Measurements from ENCODE around the gene C19orf81.

Gene C19orf81

DNA sequence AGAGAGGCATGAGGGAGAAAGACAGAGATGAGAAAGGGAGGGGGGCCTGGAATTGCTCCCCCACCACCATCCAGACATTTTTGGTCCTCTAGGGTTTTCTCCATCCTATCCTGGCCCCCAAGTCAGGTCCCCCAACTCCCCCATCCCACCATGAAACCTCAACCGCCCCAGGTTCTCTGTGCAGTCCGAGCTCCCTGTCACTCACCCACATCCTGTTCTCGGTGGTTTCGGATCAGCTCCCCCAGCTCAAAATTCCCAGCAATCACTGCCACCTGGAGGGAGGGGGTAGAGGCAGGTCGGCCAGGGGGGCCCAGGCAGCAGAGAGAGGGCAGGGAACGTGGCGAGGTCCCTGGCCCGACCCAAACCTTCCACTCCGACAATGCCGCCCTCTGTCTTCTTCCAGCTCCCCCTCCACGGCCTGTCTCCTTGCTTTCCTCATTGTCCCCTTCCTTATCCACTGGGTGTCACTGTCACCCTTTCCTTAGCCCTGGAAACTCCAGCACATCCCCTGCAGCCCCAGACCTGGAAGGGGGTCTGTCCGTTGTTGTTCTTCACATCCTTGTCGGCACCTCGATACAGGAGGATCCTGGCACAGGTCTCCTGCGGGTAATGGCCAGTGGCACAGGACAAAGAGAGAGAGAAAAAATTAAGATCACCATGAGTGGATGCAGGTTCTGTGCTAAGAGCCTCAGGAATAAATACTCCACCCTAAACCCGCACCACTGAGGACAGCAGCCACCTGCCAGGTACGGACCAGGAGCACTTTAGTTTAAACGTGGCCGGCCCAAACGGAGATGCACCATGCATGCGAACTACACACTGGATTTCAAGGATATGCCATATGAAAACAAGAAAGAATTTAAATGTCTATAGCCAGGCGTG lies 54.9 kb downstream of the C19orf81 start:
- TF ChIP-seq, protein P1, sequence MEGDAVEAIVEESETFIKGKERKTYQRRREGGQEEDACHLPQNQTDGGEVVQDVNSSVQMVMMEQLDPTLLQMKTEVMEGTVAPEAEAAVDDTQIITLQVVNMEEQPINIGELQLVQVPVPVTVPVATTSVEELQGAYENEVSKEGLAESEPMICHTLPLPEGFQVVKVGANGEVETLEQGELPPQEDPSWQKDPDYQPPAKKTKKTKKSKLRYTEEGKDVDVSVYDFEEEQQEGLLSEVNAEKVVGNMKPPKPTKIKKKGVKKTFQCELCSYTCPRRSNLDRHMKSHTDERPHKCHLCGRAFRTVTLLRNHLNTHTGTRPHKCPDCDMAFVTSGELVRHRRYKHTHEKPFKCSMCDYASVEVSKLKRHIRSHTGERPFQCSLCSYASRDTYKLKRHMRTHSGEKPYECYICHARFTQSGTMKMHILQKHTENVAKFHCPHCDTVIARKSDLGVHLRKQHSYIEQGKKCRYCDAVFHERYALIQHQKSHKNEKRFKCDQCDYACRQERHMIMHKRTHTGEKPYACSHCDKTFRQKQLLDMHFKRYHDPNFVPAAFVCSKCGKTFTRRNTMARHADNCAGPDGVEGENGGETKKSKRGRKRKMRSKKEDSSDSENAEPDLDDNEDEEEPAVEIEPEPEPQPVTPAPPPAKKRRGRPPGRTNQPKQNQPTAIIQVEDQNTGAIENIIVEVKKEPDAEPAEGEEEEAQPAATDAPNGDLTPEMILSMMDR (IDR thresholded peaks at IDR 0.05; ENCODE audit: control extremely low read depth, extremely low read depth, low read depth, missing control alignments), result no peak
- no peak for DNase-seq (ENCODE audit: extremely low spot score)
- ChIA-PET CTCF (interaction anchor here (3.3 kb wide), 1 partner anchor 218 kb away, joined by 17 read pairs; no protein-coding TSS in a partner anchor), POLR2A (no interaction called here)

DNA sequence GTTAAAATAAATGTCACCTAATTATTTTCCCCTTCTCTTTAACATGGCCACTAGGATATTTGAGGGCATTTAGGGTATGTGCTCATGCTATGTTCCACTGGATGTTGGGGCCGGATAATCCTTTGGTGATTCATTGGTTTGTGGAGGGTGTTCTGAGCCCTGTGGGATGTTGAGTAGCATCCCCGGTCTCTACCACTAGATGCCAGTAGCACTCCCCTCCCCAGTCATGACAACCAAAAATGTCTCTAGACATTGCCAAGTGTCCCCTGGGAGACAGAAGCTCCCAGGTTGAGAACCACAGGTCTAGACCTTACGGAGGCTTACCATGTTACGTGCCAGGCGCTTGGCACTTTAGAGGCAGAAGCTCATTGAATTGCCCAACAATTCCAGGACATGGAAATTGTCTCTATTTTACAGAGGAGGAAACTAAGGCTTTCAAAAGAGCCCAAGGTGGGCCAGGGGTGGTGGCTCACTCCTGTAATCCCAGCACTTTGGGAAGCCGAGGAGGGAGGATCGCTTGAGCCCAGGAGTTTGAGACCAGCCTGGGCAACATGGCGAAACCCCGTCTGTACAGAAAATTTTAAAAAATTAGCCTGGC lies 56.3 kb downstream of the C19orf81 start:
- peak; percentile 76 for DNase-seq (ENCODE audit: extremely low spot score)
- TF ChIP-seq, protein P1 (IDR thresholded peaks at IDR 0.05; ENCODE audit: control extremely low read depth, extremely low read depth, low read depth, missing control alignments), result peak; percentile 59
- ChIA-PET CTCF (interaction anchor here (0.7 to 3.3 kb wide), 5 partner anchors 8 to 217 kb away, joined by 3 to 17 read pairs (median 4); no protein-coding TSS in a partner anchor), POLR2A (no interaction called here)

DNA sequence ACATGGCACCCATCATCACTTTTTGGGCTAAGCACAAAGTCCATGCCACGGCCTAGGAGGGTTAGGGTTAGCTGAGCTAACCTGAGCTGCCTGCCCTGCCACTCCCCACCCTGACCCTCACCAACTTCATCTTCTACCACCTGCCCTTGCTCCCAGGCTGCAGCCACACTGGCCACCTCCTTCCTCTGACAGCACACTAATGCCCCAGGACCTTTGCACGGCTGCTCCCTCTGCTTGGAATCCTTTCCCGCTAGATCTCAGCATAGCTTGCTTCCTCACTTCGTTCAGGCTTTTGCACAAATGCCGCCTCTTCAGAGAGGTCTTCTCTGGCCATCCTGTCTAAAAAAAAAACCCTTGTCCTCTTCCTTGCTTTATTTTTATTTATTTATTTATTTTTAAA lies 57.1 kb downstream of the C19orf81 start:
- TF ChIP-seq, protein P1 (IDR thresholded peaks at IDR 0.05; ENCODE audit: control extremely low read depth, extremely low read depth, low read depth, missing control alignments), result no peak
- CTCF ChIA-PET, result interaction anchor here (3.3 kb wide), 1 partner anchor 216 kb away, joined by 17 read pairs; no protein-coding TSS in a partner anchor
- DNase-seq (ENCODE audit: extremely low spot score), result no peak
- POLR2A ChIA-PET, result no interaction called here

DNA sequence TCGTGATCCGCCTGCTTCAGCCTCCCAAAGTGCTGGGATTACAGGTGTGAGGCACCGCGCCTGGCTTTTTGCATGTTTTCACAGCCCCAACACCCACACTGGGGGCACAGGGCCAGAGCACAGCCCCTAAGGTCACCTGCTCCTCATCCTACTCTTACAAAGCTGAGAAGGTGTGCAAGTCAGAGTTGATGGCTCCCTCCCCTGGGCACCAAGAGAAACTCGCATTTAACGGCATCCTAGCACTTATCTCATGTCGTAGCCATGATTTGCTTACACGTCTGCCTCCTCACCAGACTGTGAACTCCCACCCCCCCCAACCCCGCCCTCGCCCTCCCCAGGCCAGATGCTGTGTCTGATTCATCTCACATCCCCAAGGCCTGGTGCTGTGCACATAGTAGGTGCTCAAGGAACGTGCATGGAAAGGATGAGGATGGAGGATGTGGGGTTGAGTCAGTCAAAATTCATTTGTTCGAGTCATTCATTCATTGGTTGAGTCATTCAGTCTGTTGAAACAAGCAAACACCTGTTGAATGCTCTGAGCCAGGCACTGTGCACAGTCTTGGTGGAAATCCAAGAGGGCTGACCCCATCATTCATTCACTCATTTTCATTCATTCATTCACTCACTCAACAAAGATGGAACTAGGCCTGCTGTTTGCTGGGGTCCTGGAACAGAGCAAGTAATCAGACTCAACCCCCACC lies 59.1 kb downstream of the C19orf81 start:
- POLR2A ChIA-PET, result no interaction called here
- CTCF ChIA-PET, result no interaction called here
- TF ChIP-seq, protein P1 (IDR thresholded peaks at IDR 0.05; ENCODE audit: control extremely low read depth, extremely low read depth, low read depth, missing control alignments), result no peak
- DNase-seq (ENCODE audit: extremely low spot score), result no peak
